Activated CD8-positive, alpha-beta memory T cell treated with anti-CD3 and anti-CD28 coated beads for 48 hours (primary cell): ENCODE data around the gene SH3D19.
"Not testable (repeated sequence)": the region's sequence is repeated elsewhere in the genome, so short reads cannot be mapped to it uniquely, and the experiment has no call there.

Experiments
- DNase-seq, 3 experiments: peaks; one replicate each; pipeline ENCODE4 v3.0.0-alpha.2; 2020; ENCODE audit warnings: low read depth in 2 of 3, low spot score in 2 of 3

Gene SH3D19

DNA sequence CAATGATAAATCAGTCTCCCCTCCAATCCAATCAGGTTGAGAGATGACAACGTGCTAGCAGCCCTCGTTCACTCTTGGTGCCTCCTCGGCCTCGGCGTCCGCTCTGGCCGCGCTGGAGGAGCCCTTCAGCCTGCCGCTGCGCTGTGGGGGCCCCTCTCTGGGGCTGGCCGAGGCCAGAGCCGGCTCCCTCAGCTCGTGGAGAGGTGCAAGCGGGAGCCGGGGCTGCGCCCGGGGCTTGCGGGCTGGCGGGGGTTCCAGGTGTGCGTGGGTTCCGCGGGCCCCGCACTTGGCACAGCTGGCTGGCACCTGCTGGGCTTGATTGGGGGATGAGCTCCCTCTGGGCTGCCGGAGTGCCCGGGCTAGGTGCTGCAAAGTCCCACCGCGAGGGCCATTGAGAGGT lies 89.4 kb downstream of the SH3D19 start:
- no peak for DNase-seq

GRCh38 chr4:151235373-151235772 lies 90.0 kb downstream of the SH3D19 start:
- DNase-seq: not testable (repeated sequence)

DNA sequence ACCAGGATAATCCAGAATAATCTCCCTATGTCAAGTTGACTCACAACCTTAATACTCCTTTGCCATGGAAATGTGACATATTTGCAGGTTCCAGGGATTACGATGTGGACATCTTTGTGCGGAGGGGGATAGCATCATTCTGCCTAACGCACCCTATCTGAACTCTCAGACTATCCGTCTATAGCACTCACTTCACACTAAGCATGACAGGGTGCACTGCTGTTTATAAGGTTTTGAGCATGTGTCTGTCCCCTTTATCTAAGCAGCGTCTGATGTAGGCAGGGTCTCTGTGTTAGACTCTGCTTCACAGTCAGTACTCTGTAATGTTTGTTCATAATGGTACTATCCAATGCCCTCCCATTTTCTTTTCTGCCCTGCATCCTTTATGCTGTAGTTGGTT lies 91.8 kb downstream of the SH3D19 start:
- no peak for DNase-seq

DNA sequence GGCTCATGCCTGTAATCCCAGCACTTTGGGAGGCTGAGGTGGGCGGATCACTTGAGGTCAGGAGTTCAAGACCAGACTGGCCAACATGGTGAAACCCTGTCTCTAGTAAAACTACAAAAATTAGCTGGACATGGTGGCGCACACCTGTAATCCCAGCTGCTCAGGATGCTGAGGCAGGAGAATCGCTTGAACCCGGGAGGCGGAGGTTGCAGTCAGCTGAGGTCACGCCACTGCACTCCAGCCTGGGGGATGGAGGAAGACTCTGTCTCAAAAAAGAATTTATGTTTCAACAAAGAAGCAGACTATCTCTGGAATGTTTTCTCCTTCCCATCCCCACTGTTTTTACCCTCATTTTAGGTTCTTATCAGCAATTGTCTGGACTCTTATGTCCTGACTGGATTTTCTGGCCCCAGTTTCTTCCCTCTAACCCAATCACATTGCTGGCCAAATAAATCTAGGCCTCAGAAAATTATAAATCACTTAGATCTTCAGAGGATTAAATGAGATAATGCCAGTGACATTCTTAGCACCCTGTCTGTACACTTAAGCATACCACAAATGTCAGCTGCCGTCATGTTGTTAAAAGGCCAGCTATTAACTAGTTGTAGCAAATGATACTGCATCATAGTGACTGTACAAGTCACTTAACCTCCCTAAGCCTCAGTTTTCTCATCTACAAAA lies 93.3 kb downstream of the SH3D19 start:
- no peak for DNase-seq

GRCh38 chr4:151228189-151229119 lies 97.0 kb downstream of the SH3D19 start:
- DNase-seq: no peak

DNA sequence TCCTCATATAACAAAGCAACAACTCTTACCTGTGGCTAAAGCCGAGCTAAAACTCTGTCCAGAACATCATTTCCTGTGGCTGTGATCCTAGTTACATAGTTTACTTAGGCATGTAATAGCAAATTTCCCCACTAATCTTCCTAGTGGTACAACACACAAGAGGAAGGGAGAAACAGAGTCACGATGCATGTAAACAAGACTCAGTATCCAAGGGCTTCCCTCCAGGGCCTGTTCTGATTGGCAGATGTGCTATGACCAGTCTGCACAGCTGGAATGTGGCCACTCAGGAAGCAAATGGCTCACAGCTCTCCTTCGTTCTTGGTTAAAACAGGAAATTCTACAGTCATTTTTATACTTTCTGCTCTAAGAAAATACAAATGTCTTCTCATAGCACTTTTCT lies 97.7 kb downstream of the SH3D19 start:
- DNase-seq: no peak

DNA sequence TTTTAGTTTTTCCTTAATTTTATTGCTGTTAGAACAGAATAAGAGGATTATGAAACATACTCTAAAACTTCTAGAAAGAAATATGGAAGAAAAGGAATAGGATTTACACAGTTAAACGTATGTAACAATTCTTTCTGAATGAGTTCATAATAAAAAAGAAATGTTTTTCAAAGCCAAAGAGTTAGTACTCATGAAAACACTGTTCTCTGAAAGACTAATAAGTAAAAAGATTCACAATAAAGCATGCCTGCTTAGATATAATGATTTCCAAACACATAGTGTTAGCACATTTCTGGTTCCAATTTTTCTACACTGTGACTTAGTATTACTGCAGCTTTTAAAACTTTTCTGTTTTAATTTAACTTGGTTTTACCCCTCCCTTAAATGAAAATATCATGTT lies 98.2 kb downstream of the SH3D19 start:
- no peak for DNase-seq

- no peak for DNase-seq
Measured at GRCh38 chr4:151226004-151226932, 99.1 kb downstream of the SH3D19 start.

- DNase-seq: no peak
Measured at GRCh38 chr4:151223465-151223864, 101.9 kb downstream of the SH3D19 start.

DNA sequence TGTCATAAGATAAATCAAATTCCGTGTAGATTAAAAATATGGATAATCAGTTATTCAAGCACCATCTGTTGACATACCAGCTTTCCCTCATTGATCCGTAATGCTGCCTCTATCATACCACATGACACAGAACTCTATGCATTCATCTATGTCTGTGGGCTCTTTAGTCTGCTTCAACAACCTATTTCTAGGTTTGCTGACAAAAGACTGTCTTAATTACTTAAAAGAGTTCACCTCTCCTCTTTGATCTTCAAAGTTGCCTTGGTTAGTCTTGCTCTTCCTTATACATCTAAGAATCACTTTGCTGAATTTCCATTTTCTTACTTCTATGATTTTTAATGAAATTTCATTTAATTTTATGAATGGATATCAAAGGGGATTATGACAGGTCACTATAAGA lies 105.5 kb downstream of the SH3D19 start:
- no peak for DNase-seq

DNA sequence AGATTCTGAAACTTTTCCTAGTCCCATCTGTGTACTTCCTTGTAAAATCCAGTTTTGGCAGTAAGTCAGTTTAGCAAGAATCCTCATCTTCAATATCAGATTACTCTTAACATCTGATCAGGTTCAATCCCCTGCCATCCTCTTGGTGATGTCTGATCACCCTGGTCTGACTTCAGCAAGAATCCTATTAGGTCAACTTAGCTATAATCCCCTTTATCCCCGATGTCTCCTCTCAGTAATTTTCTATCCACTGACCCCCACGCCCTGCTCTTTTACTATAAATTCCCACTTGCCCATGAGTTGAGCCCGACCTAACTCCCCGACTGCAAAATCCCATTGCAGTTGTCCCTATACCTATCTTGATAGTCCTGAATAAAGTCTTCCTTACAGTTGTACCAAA lies 106.3 kb downstream of the SH3D19 start:
- no peak for DNase-seq

DNA sequence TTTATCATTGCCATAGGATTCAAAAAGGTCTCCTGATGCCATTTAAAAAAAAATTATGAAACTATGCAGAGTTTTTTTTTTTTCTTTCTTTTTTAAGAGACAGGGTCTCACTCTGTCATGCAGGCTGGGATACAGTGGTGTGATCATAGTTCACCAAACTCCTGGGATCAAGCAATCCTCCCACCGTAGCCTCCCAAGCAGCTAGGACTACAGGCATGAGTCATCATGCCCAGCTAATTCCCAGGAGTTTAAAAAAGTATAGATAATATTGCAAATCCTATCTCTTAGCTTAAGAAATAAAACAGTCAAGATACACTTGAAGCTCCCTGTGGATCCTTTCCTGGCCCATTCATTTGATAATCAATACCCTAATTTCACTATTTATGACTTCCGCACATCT lies 107.1 kb downstream of the SH3D19 start:
- DNase-seq: no peak

GRCh38 chr4:151217326-151217725 lies 108.1 kb downstream of the SH3D19 start:
- DNase-seq: no peak

- no peak for DNase-seq
Measured at GRCh38 chr4:151215295-151215694, 110.1 kb downstream of the SH3D19 start.

GRCh38 chr4:151207868-151208267 lies 117.5 kb downstream of the SH3D19 start:
- no peak for DNase-seq

GRCh38 chr4:151207186-151207585 lies 118.2 kb downstream of the SH3D19 start:
- DNase-seq: no peak

DNA sequence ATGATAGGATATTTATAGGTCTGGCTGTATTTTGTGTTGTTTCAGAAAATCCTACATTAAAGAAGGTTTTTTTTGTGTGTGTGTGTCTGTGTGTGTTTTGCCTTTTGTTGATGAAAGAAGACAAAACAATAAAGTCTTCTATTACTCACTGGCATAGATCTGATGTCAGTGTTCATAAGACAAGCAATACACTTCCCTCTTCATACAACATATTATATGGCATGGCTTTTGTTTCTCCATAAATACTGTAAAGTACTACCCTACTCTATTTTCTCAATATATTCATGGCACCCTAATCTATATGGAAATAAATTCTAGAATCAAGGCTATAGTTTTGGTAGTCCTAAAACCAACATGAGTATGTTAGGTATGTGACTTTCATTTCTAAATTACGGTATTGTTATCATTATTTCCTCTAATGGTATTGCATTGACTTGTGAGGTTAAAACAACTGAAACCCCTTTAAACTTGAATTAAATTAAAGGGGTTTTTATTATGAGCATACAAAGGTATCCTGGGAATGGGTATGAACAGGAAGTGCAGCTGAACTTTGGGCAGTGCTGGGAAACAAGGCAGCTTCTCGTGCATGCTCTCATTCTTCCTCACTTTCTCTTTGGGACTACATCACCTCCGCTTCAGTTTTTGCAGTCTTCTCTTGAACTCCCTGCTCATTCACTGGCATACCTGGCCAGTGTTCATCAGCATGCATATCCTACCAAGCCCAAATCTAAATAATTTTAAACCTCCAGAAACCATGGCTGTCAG lies 119.0 kb downstream of the SH3D19 start:
- DNase-seq: no peak

GRCh38 chr4:151205722-151206121 lies 119.7 kb downstream of the SH3D19 start:
- no peak for DNase-seq

DNA sequence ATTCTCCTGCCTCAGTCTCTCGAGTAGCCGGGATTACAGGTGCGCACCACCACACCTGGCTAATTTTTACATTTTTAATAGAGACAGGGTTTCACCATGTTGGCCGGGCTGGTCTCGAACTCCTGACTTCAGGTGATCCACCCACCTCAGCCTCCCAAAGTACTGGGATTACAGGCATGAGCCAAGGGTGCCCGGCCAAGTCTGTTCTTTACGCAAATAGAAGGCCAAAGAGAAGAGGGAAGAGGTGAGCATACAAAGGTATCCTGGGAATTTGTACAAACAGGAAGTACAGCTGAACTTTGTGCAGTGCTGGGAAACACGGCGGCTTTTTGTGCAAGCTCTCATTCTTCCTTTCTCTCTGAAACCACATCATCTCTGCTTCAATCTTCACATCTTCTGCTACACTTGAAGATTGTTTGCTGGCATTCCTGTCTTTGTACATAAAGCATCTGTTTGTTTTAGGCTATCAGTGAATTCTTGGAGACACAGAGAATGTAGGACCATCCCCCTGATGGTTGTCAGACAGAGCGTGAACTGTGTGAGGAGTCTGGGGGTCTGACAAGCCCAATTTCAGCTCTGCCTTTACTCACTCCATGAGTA lies 120.4 kb downstream of the SH3D19 start:
- DNase-seq: no peak

GRCh38 chr4:151202851-151203455 lies 122.5 kb downstream of the SH3D19 start:
- DNase-seq: no peak
